SK-N-SH treated with all-trans-retinoic acid at 6 μM for 48 hours (cell line): ENCODE results near the gene TRAK1.
A peak's percentile ranks its signal among the peaks of the same experiment; 100 is the strongest.

Experiments
- ATAC-seq: fragments of 200-7000 bp; cut with Tn5 transposase; 3 replicates; pipeline ENCODE4 v1.9.1; 2020; ENCODE audit warnings: mild to moderate bottlenecking, moderate library complexity
- ARNTL ChIP-seq: fragments of 450-650 bp; formaldehyde crosslinking; IDR thresholded peaks from 2 replicates; pipeline ENCODE4 v1.5.0; 2020; ENCODE audit warnings: low read depth, mild to moderate bottlenecking, moderate library complexity, borderline replicate concordance
- BACH2 ChIP-seq: fragments of 250-450 bp; sonication (Bioruptor Pico); IDR thresholded peaks from 2 replicates; pipeline ENCODE4 v1.9.0; 2021; ENCODE audit warnings: mild to moderate bottlenecking, borderline replicate concordance
- CSDC2 ChIP-seq: fragments of 250-450 bp; sonication (Bioruptor Pico); IDR thresholded peaks from 2 replicates; pipeline ENCODE4 v1.5.0; 2020; ENCODE audit warnings: mild to moderate bottlenecking, moderate library complexity
- ESRRG ChIP-seq: fragments of 250-450 bp; sonication (Bioruptor Pico); IDR thresholded peaks from 2 replicates; pipeline ENCODE4 v1.6.1; 2021; ENCODE audit warnings: mild to moderate bottlenecking
- GLIS3 ChIP-seq: fragments of 250-450 bp; sonication (Bioruptor Pico); IDR thresholded peaks from 2 replicates; pipeline ENCODE4 v1.5.0; 2020; ENCODE audit warnings: mild to moderate bottlenecking, moderate library complexity
- ISL1 ChIP-seq: fragments of 250-450 bp; sonication (Bioruptor Pico); IDR thresholded peaks from 2 replicates; pipeline ENCODE4 v2.1.2; 2022; ENCODE audit warnings: mild to moderate bottlenecking, moderate library complexity
- OSR1 ChIP-seq: fragments of 250-450 bp; sonication (Bioruptor Pico); IDR thresholded peaks from 2 replicates; pipeline ENCODE4 v1.8.0; 2022; ENCODE audit warnings: moderate library complexity, mild to moderate bottlenecking, inconsistent platforms
- RARB ChIP-seq: fragments of 250-450 bp; sonication (Bioruptor Pico); IDR thresholded peaks from 2 replicates; pipeline ENCODE4 v1.8.0; 2021; ENCODE audit warnings: mild to moderate bottlenecking, moderate library complexity
- SNAI2 ChIP-seq: fragments of 250-450 bp; sonication (Bioruptor Pico); IDR thresholded peaks from 2 replicates; pipeline ENCODE4 v1.5.0; 2020; ENCODE audit warnings: mild to moderate bottlenecking, moderate library complexity
- TCF4 ChIP-seq: fragments of 250-450 bp; sonication (Bioruptor Pico); IDR thresholded peaks from 2 replicates; pipeline ENCODE4 v1.8.0; 2021; ENCODE audit warnings: mild to moderate bottlenecking, moderate library complexity, borderline replicate concordance
- TOX ChIP-seq: fragments of 250-450 bp; sonication (Bioruptor Pico); IDR thresholded peaks from 2 replicates; pipeline ENCODE4 v1.8.0; 2021; ENCODE audit warnings: mild to moderate bottlenecking, moderate library complexity, borderline replicate concordance
- ZC3H10 ChIP-seq: fragments of 250-450 bp; sonication (Bioruptor Pico); IDR thresholded peaks from 2 replicates; pipeline ENCODE4 v1.5.1; 2021; ENCODE audit warnings: mild to moderate bottlenecking, moderate library complexity
- ZFP3 ChIP-seq: fragments of 250-450 bp; sonication (Bioruptor Pico); IDR thresholded peaks from 2 replicates; pipeline ENCODE4 v1.5.0; 2020; ENCODE audit warnings: mild to moderate bottlenecking, moderate library complexity
- ZFP30 ChIP-seq: fragments of 450-650 bp; formaldehyde crosslinking; IDR thresholded peaks from 2 replicates; pipeline ENCODE4 v1.5.0; 2022; ENCODE audit warnings: mild to moderate bottlenecking, moderate library complexity
- ZNF565 ChIP-seq: fragments of 450-650 bp; formaldehyde crosslinking; conservative IDR thresholded peaks from 2 replicates; pipeline ENCODE4 v1.5.0; 2020; ENCODE audit warnings: low read depth, mild to moderate bottlenecking, moderate library complexity
- ZNF70 ChIP-seq: fragments of 450-650 bp; formaldehyde crosslinking; IDR thresholded peaks from 2 replicates; pipeline ENCODE4 v1.5.0; 2020; ENCODE audit warnings: mild to moderate bottlenecking, moderate library complexity
- ZNF8 ChIP-seq: fragments of 450-650 bp; formaldehyde crosslinking; IDR thresholded peaks from 2 replicates; pipeline ENCODE4 v1.5.0; 2020; ENCODE audit warnings: mild to moderate bottlenecking, moderate library complexity
- TF ChIP-seq, protein P1 (sequence below): fragments of 250-450 bp; sonication (Bioruptor Pico); IDR thresholded peaks from 2 replicates; pipeline ENCODE4 v1.8.0; 2021; ENCODE audit warnings: low read depth, mild to moderate bottlenecking, moderate library complexity, borderline replicate concordance
- TF ChIP-seq, protein P2 (sequence below): fragments of 250-450 bp; sonication (Bioruptor Pico); IDR thresholded peaks from 2 replicates; pipeline ENCODE4 v1.8.0; 2020; ENCODE audit warnings: mild to moderate bottlenecking, moderate library complexity, borderline replicate concordance
- TF ChIP-seq, protein P3 (sequence below): fragments of 250-450 bp; sonication (Bioruptor Pico); IDR thresholded peaks from 2 replicates; pipeline ENCODE4 v1.5.1; 2021; ENCODE audit warnings: mild to moderate bottlenecking, moderate library complexity

The TRAK1 gene

DNA sequence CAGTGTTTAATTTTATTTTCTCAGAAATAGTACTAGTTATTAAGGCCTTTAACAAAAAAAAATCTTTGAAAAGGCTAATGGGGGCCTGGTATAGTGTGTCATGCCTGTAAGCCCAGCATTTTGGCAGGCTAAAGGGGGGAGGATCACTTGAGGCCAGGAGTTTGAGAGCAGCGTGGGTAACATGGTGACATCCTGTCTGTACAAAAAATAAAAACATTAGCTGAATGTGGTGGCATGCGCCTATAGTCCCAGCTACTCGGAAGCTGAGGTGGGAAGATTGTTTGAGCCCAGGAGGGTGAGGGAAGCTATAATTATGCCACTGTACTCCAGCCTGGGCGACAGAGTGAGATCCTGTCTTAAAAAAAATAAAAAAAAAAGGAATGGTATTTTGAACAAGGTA lies 61.9 kb downstream of the TRAK1 start:
- no peak for TF ChIP-seq RARB (CRISPR knock-in tag)
- TF ChIP-seq TCF4 (CRISPR knock-in tag): 0 out of 2 replicates have a peak, but pooled peaks have one; percentile 2
- no peak for TF ChIP-seq ZNF8 (CRISPR knock-in tag)
- no peak for TF ChIP-seq ZFP30
- no peak for TF ChIP-seq TOX (CRISPR knock-in tag)
- TF ChIP-seq CSDC2: no peak

DNA sequence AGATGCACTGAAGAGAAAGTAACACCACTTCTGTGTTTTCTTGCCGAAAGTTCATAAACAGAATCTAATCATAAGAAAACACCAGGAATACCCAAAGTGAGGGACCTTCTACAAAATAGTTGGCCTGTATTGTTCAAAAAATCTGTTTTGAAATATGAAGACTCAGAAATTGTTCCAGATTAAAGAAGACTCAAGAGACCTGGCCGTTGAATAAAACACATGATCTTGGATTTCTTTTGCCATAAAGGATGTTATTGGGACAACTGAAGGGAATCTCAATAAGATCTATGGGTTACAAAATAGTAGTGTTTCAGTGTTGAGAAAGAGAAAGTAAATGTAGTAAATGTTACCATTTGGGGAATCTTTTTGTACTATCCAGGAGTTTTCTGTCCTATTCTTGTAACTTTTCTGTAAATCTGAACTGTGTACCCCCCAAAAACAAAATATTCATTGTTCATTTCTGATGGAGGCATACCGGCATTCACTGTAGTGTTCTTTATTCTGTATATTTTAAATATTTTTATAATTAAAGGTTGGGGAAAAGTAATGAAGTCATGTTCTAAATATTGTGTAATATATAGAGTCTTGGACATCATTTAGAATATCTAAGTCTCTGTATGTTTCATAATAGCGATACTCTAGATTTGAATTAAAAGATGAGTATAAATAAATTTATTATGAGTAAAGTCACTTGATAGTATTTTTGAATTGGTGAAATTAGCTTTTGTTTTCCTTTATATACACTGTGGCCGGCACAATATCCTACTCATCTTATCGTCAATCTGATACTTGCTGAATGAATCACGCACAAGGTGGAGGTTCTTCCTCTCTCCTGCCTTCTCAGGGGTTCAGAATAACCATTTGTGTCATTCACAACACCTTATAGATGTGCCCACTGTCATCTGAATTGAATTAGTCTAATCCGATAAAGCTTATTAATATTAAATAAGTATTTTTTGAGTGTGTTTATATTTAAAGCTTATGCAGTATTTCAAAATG lies 66.7 kb downstream of the TRAK1 start:
- no peak for TF ChIP-seq BACH2 (CRISPR knock-in tag)
- no peak for TF ChIP-seq ZFP30
- TF ChIP-seq CSDC2: no peak
- TF ChIP-seq GLIS3 (CRISPR knock-in tag): no peak
- TF ChIP-seq ARNTL (CRISPR knock-in tag): no peak
- no peak for TF ChIP-seq TOX (CRISPR knock-in tag)
- TF ChIP-seq ZFP3: no peak
- TF ChIP-seq, protein P1, sequence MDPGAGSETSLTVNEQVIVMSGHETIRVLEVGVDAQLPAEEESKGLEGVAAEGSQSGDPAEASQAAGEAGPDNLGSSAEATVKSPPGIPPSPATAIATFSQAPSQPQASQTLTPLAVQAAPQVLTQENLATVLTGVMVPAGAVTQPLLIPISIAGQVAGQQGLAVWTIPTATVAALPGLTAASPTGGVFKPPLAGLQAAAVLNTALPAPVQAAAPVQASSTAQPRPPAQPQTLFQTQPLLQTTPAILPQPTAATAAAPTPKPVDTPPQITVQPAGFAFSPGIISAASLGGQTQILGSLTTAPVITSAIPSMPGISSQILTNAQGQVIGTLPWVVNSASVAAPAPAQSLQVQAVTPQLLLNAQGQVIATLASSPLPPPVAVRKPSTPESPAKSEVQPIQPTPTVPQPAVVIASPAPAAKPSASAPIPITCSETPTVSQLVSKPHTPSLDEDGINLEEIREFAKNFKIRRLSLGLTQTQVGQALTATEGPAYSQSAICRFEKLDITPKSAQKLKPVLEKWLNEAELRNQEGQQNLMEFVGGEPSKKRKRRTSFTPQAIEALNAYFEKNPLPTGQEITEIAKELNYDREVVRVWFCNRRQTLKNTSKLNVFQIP (CRISPR knock-in tag): no peak
- TF ChIP-seq, protein P2, sequence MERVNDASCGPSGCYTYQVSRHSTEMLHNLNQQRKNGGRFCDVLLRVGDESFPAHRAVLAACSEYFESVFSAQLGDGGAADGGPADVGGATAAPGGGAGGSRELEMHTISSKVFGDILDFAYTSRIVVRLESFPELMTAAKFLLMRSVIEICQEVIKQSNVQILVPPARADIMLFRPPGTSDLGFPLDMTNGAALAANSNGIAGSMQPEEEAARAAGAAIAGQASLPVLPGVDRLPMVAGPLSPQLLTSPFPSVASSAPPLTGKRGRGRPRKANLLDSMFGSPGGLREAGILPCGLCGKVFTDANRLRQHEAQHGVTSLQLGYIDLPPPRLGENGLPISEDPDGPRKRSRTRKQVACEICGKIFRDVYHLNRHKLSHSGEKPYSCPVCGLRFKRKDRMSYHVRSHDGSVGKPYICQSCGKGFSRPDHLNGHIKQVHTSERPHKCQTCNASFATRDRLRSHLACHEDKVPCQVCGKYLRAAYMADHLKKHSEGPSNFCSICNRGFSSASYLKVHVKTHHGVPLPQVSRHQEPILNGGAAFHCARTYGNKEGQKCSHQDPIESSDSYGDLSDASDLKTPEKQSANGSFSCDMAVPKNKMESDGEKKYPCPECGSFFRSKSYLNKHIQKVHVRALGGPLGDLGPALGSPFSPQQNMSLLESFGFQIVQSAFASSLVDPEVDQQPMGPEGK (CRISPR knock-in tag): no peak
- no peak for TF ChIP-seq ISL1 (CRISPR knock-in tag)
- TF ChIP-seq SNAI2: no peak
- TF ChIP-seq ZC3H10 (CRISPR knock-in tag): no peak
- TF ChIP-seq ZNF565 (CRISPR knock-in tag): no peak
- TF ChIP-seq, protein P3, sequence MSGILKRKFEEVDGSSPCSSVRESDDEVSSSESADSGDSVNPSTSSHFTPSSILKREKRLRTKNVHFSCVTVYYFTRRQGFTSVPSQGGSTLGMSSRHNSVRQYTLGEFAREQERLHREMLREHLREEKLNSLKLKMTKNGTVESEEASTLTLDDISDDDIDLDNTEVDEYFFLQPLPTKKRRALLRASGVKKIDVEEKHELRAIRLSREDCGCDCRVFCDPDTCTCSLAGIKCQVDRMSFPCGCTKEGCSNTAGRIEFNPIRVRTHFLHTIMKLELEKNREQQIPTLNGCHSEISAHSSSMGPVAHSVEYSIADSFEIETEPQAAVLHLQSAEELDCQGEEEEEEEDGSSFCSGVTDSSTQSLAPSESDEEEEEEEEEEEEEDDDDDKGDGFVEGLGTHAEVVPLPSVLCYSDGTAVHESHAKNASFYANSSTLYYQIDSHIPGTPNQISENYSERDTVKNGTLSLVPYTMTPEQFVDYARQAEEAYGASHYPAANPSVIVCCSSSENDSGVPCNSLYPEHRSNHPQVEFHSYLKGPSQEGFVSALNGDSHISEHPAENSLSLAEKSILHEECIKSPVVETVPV (CRISPR knock-in tag): no peak
- no peak for TF ChIP-seq OSR1
- TF ChIP-seq ESRRG (CRISPR knock-in tag): no peak
- no peak for TF ChIP-seq ZNF70 (CRISPR knock-in tag)
- TF ChIP-seq, all 23 proteins: peak for 0
- no peak for ATAC-seq

More for the DNA sequence above, 61.9 kb downstream of the TRAK1 start:
- ATAC-seq: no peak

DNA sequence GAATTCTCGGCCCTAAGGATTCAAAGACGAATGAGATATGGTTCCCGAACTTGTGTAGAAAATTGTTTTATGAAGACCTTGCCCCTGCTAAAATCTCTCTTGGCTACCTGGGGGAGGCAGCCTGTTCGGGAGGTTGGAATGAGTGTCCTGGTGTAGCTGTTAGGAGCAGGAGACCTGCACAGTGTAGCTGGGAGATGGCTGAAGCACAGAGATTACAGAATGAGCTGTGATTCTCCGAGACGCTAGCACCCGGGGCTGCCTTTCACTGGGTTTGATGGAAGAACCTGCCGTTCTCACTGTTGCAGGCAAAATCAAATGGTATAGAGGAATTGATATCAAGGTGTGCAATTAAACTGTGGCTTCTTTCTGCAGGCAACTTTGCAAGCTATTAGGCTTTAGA lies 68.0 kb downstream of the TRAK1 start:
- TF ChIP-seq BACH2 (CRISPR knock-in tag): no peak
- TF ChIP-seq, protein P2 (CRISPR knock-in tag): no peak
- ATAC-seq: 0 out of 3 replicates have a peak, but pooled peaks have one; percentile 39

DNA sequence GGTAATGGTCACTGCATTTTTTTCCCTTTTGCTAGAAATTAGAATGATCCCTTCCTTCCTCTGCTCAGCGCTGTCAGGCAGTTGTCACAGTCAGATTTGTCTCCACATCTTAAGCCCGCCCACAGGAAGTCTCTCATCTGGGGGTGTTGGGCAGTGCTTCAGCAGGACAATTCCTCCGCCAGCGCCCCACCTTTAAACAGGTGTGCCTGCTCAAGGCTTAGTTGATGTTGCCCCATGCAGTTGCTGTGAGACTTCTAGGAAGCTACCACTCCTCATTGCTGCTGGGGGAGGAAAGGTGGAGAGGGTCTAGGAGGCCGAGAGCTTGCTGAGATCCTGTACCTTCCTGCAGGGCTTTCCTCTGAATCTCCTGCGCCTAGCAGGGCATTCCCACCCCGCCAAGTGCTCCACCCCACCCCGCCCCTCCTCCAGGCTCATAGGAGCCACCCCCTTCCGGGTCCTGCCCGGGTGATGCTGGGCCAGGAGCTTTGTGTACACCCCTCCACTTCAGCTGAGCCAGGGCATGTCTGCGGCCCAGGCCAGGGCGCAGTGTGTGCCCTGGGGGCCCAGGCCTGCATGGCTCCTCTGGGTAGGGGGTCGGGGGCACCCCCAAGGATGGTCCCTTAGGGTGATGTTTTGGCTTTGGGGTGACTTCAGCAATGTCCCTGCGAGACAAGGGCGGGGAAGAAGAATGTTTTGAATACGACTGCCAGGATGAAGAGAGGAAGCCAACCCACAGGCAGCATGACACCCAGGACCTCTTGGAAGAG lies 68.7 kb downstream of the TRAK1 start:
- peak; percentile 78 for ATAC-seq
- TF ChIP-seq ZNF8 (CRISPR knock-in tag) (no peak), ISL1 (CRISPR knock-in tag) (no peak), SNAI2 (no peak)
- TF ChIP-seq, protein P3 (CRISPR knock-in tag): no peak
